Activated CD8-positive, alpha-beta memory T cell treated with anti-CD3 and anti-CD28 coated beads, Interleukin-2, amount 50 U/mL, for 1 hour (primary cell): ENCODE data around the gene GPR176.

Source experiments
- DNase-seq: peaks from one replicate; pipeline ENCODE4 v3.0.0-alpha.2; 2020; ENCODE audit errors: extremely low read depth

GPR176 gene

DNA sequence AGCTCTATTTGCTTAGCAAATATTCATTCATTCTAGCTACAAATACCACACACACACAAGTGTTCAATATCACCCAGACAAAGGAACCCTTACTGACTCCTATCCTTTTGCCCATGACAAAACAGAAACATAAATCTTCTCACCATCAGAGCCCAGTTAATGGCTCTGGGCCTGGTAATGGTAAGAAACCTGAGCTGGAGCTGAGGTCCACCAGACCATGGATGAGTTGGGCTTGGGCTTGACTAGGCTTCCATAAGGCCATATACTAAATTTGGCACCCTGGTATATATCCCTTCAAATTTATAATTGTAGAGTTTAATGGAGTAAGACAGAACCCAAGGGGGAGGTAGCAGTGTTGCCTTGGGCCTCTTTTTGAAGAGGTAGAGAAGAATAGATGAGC is 29.4 kb downstream of the GPR176 start:
- DNase-seq: no peak

- no peak for DNase-seq
These were observed 30.5 kb downstream of the GPR176 start for GRCh38 chr15:39889601-39890000.

GRCh38 chr15:39888809-39889208 is 31.3 kb downstream of the GPR176 start:
- DNase-seq: no peak

DNA sequence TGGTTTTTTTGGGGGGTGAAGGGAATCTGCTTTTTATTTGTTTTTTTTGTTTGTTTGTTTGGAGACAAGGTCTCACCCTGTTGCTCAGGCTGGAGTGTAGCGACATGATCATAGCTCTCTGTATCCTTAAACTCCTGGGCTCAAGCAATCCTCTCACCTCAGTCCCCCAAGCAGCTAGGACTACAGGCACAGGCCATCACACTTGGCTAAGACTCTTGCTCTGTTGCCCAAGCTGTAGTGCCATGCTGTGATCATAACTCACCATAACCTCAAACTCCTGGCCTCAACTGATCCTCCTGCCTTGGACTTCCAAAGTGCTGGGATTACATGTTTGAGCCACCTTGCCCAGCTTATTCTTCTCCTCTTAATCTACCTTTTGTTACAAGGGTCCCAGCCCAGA is 31.8 kb downstream of the GPR176 start:
- no peak for DNase-seq

GRCh38 chr15:39887832-39888231 is 32.2 kb downstream of the GPR176 start:
- no peak for DNase-seq

DNA sequence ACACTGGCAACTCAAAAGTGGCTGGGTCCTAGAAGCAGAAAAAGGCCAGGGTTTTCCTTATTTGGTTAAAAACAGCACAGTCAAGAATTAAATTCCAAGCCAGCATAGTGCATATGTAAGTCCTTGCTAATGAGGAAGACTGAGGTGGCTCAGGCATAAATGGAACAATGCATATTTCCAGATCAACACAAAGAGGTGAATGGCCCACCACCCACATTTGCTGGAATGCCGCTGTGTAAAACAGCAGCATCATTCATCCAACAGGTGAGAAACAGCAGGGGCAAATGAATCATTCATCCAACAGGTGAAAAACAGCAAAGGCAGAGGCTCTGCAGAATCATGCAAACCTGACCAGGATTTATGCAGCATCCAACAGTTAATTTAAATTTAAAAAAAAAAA is 32.9 kb downstream of the GPR176 start:
- DNase-seq: no peak

DNA sequence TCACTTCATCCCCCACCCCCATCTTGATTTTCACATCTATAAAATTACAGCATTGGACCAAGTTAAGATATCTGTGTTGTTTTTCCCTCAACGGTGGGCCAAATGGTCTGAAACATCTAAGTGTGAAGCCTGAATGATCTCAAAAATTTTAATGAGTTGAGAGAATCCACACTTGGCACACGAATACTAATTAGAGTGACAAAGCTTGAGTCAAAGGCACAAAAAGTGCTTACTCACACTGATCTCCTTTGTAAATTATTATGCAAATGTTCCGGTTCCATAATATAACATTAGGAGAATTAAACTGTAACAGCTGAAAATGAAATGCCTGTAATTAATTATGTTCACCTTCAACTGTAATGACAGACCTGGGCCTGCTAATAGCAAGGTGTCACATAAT is 33.6 kb downstream of the GPR176 start:
- DNase-seq: no peak

- DNase-seq: no peak
These were observed 34.8 kb downstream of the GPR176 start for GRCh38 chr15:39885099-39885777.

DNA sequence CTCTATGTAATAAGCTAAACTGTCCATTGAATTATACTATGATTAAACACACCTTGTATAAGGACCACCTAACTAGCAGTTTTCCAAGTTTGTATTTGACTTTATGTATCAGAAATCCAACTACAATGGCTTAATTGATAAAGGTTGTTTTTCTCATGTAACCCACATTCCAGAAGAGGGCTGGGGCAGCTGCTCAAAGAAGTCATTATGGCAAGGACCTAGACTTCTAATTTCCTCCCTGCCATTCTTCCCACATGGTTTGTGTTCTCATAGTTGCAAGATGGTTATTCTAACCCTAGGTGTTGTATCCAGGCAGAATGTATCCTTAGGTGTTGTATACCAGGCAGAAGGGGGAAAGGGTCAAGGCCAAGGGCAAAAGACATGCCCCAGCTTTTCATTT is 35.7 kb downstream of the GPR176 start:
- DNase-seq: no peak

DNA sequence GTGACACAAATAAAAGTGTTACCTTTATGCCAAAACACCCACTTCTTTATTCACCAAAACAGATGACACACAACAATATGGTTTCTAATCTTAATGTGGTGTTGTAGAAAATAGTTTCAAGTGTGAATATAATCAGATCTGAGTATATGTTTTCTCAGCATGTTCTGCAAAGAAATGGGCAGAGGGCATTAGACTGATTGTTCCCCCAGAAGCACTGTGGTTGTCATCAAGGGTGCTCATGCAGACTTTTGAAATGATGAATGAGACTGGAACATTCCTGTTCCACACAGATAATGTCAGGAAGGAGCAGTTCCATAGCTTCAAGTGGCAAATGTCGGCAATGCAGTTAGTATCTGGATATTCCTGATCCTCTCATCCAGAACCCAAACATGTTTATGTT is 37.5 kb downstream of the GPR176 start:
- no peak for DNase-seq

DNA sequence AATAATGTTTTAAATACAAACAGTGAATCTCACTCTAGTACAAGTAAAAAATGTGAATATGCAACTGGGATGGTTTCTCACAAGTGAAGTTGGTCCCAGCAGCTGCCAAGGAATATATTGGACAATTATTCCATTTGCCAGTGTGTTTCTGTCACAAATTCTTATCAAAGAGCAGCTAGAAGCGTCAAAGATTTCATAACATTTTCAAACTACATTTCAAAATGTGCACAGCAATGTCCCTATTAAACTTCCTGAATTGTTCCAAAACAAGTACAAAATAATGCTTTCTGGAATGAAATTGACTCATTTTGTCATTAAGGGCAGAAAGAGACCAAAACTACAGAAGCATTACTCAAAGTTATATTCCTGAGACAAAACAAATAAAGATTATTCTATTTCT is 38.3 kb downstream of the GPR176 start:
- DNase-seq: no peak

DNA sequence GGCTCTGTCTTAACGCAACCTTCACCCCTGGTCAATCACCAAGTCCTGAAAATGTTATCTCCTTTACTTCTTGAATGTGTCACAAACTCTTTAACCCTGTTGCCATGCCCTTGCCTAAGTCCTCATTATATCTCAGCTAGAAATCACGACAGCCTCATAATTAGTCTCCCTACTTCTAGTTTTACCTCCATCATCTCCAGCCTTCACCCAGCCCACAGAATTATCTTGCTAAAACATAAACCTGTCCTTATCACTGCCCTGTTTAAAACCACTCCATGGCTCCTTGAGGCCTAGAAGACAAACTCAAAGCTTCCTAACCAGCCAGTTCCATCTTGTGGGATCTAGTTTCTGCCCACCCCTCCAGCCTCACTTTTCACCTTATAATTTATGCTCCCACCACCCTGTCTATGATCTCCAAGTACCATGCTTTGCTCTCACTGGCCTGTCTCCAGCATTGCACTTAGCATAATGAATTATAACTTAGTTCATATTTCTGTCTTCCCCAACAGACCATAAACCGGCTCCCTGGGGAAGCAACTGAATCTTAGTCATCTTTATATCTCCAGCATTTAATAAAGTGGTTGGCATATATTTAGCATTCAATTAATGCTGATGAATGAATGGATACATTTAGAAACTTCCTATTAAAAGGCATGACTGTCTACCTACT is 39.2 kb downstream of the GPR176 start:
- no peak for DNase-seq

- DNase-seq: no peak
These were observed 41.7 kb downstream of the GPR176 start for GRCh38 chr15:39878406-39878785.

GRCh38 chr15:39874890-39875549 is 45.0 kb downstream of the GPR176 start:
- DNase-seq: no peak

DNA sequence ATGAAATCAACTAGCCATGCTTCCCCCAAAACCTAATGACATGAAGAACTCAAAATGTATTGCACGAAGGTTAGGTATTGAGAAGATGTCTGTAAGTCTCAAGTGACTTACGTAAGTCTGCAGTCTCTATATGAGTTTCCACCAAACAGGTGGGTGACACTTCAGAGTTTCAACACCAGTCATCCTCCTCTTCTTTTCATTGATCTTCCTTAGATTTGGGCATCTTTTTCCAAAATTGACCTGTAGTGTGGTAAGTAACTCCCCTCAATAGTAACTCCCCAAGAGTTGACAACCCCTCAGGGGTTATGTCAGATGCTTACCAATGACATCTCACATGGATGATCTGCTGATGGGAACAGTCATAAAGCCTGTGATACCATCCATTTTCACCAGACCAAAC is 46.1 kb downstream of the GPR176 start:
- no peak for DNase-seq

GRCh38 chr15:39870537-39870936 is 49.5 kb downstream of the GPR176 start:
- DNase-seq: no peak

DNA sequence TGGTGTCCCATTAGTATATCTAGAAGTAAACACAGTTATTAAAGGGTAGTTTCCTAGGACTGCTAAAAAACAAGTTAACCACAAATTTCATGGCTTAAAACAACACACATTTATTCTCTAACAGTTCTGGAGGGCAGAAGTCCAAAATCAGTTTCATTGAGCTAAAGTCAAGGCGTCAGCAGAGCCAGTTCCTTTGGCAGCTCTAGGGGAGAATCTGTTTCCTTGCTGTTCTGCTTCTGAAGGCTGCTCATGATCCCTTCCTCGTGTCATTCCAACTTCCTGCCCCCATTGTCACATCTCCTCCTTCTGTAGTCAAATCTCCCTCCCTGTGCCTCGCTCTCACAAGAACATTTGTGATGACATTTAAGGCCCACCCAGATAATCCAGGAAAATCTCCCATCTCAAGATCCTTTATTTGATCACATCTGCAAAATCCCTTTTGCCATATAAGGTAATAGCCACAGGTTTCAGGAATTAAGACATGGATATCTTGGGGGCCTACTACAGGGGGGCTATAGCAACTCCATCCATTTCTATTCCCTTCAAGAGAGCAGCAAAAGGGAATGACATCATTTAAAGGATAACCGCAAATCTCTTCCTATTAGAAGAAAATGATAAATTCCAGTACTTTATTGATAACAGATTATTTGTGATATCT is 50.1 kb downstream of the GPR176 start:
- no peak for DNase-seq

GRCh38 chr15:39869254-39869653 is 50.8 kb downstream of the GPR176 start:
- no peak for DNase-seq

- DNase-seq: no peak
These were observed 51.7 kb downstream of the GPR176 start for GRCh38 chr15:39868396-39868795.

DNA sequence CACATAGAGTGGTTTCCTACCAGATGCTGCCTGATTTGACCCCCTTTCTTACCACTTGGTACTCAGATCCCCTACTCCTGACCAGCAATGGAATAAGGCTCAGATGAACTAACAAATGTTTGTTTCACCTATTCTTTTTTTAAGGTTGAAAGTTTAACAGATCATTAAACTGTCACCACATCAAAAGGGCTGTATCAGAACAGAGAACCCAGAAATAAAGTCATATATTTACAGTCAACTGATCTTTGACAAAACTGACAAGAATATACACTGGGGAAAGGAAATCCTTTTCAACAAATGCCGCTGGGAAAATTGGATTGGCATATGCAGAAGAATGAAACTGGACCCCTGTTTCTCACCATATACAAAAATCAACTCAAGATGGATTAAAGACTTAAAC is 56.0 kb downstream of the GPR176 start:
- no peak for DNase-seq

GRCh38 chr15:39860871-39861270 is 59.2 kb downstream of the GPR176 start:
- DNase-seq: no peak

DNA sequence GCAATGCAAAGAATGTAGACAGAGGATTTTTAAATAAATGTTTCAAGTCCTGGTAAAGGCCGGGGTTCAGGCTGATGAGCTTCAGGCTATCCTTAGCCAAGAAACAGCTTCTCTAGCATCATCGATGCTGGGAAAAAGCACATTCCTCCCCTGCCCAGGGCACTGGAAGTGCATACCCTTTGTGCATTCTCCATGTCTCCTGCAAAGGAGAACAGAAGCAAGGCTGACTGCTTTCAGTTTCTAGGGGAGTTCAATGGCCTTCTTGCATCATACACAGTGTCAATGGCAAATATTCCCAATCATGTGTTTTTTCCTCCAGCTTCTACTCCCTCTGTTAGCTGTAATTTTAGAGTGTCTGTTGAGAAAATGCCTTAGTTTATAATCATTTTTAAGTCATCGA is 59.9 kb downstream of the GPR176 start:
- DNase-seq: no peak

- no peak for DNase-seq
These were observed 60.4 kb downstream of the GPR176 start for GRCh38 chr15:39859636-39860035.
